Activated CD8-positive, alpha-beta T cell treated with anti-CD3 and anti-CD28 coated beads for 36 hours (primary cell): ENCODE measurements around the gene ASB1. TPM values are rescaled to one million over a fixed set of nuclear protein-coding genes. Genes with fewer than 3 reads are reported as not detected.
A peak's percentile ranks its signal among the peaks of the same experiment; 100 is the strongest.

ENCODE experiments used
- ATAC-seq: fragments of 200-7000 bp; cut with Tn5 transposase; one replicate; pipeline ENCODE4 v1.10.0; 2021; ENCODE audit warnings: mild to moderate bottlenecking, moderate library complexity
- CTCF ChIA-PET: fragments of 350-600 bp; sonication (Branson Sonifier 250); formaldehyde crosslinking; loops from one replicate; lab custom pipeline; 2021; ENCODE audit warnings: antibody characterized with exemption; lab: Charles Lee
- POLR2A ChIA-PET: fragments of 350-600 bp; sonication (Branson Sonifier 250); formaldehyde crosslinking; loops from one replicate; lab custom pipeline; 2021; ENCODE audit warnings: antibody characterized with exemption; lab: Charles Lee
- DNase-seq: peaks from one replicate; pipeline ENCODE4 v3.0.0-alpha.2; 2020
- H3K27ac Mint-ChIP-seq: one replicate; pipeline ENCODE4 v1.8.0; 2021; ENCODE audit warnings: mild to moderate bottlenecking, mixed read lengths
- H3K27me3 Mint-ChIP-seq: one replicate; pipeline ENCODE4 v1.8.0; 2021; ENCODE audit warnings: mixed read lengths
- H3K36me3 Mint-ChIP-seq: one replicate; pipeline ENCODE4 v1.8.0; 2021; ENCODE audit warnings: low read depth, mixed read lengths
- H3K4me1 Mint-ChIP-seq: one replicate; pipeline ENCODE4 v1.8.0; 2021; ENCODE audit warnings: low read depth, mixed read lengths
- H3K4me3 Mint-ChIP-seq: one replicate; pipeline ENCODE4 v1.8.0; 2021; ENCODE audit warnings: mild to moderate bottlenecking, moderate library complexity, mixed read lengths
- H3K9me3 Mint-ChIP-seq: one replicate; pipeline ENCODE4 v1.8.0; 2021; ENCODE audit warnings: mixed read lengths
- intact Hi-C: fragments of 100-400 bp; cut with micrococcal nuclease; formaldehyde crosslinking; loops from one replicate; pipeline ENCODE4 v1.10.0; 2022
- total RNA-seq, 2 experiments: library from RNA; stranded (reverse); gene quantifications; one replicate each; pipeline ENCODE4 v1.2.3, GENCODE V29; 2021
- TF ChIP-seq, protein P1 (sequence below): fragments of 200-600 bp; IDR thresholded peaks from one replicate; pipeline ENCODE4 v1.8.0; 2022; ENCODE audit warnings: antibody characterized with exemption, mild to moderate bottlenecking

Gene ASB1
- total RNA-seq, 2 experiments from 2014 or later = 39.8 to 48.1 TPM

DNA sequence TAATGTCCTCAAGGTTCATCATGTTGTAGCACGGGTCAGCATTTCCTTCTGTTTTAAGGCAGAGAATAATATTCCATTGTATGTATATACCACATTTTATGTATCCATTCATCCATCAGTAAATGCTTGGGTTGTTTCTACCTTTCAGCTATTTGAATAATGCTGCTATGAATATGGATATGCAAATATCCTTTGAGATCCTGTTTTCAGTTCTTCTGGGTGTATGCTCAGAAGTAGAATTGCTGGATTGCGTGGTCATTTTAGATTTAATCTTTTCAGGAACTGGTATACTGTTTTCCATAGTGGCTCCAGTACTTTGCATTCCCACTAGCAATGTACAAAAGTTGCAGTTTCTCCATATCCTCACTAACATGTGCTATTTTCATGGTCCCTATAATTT lies 13.4 kb upstream of the ASB1 start:
- no peak overlapping the region for H3K4me3 Mint-ChIP-seq
- H3K27ac Mint-ChIP-seq = no peak overlapping the region
- TF ChIP-seq, protein P1, sequence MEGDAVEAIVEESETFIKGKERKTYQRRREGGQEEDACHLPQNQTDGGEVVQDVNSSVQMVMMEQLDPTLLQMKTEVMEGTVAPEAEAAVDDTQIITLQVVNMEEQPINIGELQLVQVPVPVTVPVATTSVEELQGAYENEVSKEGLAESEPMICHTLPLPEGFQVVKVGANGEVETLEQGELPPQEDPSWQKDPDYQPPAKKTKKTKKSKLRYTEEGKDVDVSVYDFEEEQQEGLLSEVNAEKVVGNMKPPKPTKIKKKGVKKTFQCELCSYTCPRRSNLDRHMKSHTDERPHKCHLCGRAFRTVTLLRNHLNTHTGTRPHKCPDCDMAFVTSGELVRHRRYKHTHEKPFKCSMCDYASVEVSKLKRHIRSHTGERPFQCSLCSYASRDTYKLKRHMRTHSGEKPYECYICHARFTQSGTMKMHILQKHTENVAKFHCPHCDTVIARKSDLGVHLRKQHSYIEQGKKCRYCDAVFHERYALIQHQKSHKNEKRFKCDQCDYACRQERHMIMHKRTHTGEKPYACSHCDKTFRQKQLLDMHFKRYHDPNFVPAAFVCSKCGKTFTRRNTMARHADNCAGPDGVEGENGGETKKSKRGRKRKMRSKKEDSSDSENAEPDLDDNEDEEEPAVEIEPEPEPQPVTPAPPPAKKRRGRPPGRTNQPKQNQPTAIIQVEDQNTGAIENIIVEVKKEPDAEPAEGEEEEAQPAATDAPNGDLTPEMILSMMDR = no peak
- peaks cover 8% of the 10 kb centered on the region for H3K36me3 Mint-ChIP-seq
- CTCF ChIA-PET = no interaction called here
- H3K4me1 Mint-ChIP-seq = peaks cover 6% of the 10 kb centered on the region
- DNase-seq (no peak), ATAC-seq (no peak)
- intact Hi-C loops = no loop called here
- POLR2A ChIA-PET = no interaction called here
- H3K9me3 Mint-ChIP-seq = peaks cover 10% of the 10 kb centered on the region
- H3K27me3 Mint-ChIP-seq = no peaks in the 10 kb centered on the region

DNA sequence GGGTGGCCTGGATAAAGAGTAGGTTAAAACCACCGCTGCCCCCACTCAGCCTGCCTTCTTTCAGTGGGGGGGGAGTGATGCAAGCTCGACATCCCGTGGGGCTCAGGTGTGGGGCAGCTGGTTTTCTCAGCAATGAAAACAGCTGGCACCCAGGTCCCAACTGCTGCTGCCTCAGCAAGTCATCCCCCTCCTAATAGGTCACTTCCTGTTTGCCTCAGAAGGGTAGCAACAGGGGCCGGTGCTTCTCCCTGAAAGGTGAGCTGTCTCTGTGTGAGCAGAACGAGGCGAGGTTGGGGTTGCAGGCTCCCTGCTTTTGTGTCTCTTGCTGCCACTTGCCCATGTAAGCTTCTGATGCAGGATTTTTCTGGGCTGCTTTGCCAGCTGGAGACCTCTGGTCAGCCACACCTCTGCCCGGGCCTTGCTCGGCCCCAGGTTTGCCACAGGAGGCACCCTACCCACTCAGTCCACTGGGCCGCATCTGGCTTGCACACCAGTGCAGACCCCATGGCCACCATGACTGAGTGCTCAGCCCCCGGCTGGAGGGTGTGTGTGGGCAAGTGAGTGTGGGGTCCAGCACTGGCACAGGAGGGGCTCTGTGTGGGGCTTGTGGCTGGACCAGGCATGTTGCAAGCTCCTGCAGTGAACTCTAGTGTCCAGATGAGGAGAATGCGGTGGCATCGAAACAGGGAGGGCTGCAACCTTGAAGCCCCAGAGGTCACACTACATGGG lies 11.5 kb upstream of the ASB1 start:
- Mint-ChIP-seq H3K36me3 (peaks cover 8% of the 10 kb centered on the region), H3K27ac (peak overlapping the region; percentile 72), H3K4me1 (peaks cover 6% of the 10 kb centered on the region), H3K9me3 (peaks cover 10% of the 10 kb centered on the region), H3K4me3 (no peak overlapping the region), H3K27me3 (no peaks in the 10 kb centered on the region)
- TF ChIP-seq, protein P1 = no peak
- ATAC-seq (peak; percentile 98), DNase-seq (peak; percentile 68)
- intact Hi-C loops = no loop called here
- POLR2A ChIA-PET = interaction anchor here (0.9 kb wide), 1 partner anchor 21 kb away, joined by 3 read pairs; no protein-coding TSS in a partner anchor
- CTCF ChIA-PET = interaction anchor here (1.1 to 1.5 kb wide), 2 partner anchors 44 to 45 kb away, joined by 3 to 6 read pairs; no protein-coding TSS in a partner anchor

DNA sequence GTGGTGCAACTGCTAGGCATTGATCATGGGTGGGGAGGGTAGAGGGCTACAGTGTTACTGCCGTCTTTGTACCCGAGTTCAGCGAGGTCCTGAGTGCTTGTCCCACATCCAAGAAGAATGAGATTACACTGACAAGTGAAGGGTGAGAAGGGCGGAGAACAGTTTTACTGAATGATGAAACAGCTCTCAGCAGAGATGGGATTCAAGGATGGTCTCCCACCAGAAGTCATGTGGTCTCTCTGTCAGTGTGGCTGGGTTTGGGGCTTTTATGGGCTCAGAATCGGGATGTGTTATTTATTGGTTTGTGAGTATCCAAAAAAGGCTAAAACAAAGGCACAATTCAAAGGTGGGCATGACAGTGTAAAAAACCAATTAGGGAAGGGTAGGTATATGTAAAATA lies 10.8 kb upstream of the ASB1 start:
- no peak for ATAC-seq
- TF ChIP-seq, protein P1 = no peak
- DNase-seq = no peak
- Mint-ChIP-seq H3K9me3 (peaks cover 10% of the 10 kb centered on the region), H3K36me3 (peaks cover 8% of the 10 kb centered on the region), H3K27ac (no peak overlapping the region), H3K4me1 (peaks cover 6% of the 10 kb centered on the region), H3K27me3 (no peaks in the 10 kb centered on the region), H3K4me3 (no peak overlapping the region)
- ChIA-PET POLR2A (interaction anchor here (0.9 kb wide), 1 partner anchor 21 kb away, joined by 3 read pairs; no protein-coding TSS in a partner anchor), CTCF (no interaction called here)
- intact Hi-C loops = no loop called here

DNA sequence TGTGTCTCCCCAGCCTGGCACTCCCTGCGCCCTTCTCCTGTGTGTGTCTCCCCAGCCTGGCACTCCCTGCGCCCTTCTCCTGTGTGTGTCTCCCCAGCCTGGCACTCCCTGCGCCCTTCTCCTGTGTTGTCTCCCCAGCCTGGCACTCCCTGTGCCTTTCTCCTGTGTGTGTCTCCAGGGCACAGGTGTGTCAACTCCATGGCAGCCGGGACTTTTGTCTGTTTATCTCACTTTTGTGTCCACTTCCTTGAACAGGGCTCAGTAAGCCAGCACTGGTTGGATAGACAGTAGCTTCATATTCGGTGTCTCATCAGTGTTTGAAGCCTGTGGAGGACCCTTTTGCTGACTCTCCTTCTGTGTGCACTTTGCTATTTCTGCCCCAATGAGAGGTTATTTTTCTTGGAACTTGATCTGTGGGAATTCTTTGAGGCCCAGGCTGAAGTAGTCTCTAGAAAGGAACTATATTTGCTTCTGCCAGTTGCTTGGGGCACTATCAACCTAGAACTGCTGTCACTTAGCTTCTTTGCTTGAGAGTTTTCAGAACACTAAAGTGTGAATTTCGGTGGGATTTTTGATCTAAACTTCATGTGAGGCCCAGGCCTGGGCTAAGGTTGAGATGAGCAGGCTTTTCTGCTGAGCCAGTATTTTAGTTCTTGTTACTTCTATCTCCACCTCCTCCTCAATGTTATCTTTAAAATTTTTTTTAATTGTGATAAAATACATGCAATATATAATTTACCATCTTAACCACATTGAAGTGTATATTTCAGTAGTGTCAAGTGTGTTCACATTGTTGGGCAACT lies 8.3 kb upstream of the ASB1 start:
- Mint-ChIP-seq H3K27ac (no peak overlapping the region), H3K36me3 (peaks cover 8% of the 10 kb centered on the region), H3K4me3 (no peak overlapping the region), H3K27me3 (no peaks in the 10 kb centered on the region), H3K4me1 (peaks cover 6% of the 10 kb centered on the region), H3K9me3 (peaks cover 10% of the 10 kb centered on the region)
- intact Hi-C loops = no loop called here
- no peak for ATAC-seq
- ChIA-PET POLR2A (no interaction called here), CTCF (no interaction called here)
- no peak for DNase-seq
- TF ChIP-seq, protein P1 = no peak
